Measurements from ENCODE around the gene DYNC2LI1.
"Not testable (repeated sequence)": the region's sequence is repeated elsewhere in the genome, so short reads cannot be mapped to it uniquely, and the experiment has no call there.

The DYNC2LI1 gene

DNA sequence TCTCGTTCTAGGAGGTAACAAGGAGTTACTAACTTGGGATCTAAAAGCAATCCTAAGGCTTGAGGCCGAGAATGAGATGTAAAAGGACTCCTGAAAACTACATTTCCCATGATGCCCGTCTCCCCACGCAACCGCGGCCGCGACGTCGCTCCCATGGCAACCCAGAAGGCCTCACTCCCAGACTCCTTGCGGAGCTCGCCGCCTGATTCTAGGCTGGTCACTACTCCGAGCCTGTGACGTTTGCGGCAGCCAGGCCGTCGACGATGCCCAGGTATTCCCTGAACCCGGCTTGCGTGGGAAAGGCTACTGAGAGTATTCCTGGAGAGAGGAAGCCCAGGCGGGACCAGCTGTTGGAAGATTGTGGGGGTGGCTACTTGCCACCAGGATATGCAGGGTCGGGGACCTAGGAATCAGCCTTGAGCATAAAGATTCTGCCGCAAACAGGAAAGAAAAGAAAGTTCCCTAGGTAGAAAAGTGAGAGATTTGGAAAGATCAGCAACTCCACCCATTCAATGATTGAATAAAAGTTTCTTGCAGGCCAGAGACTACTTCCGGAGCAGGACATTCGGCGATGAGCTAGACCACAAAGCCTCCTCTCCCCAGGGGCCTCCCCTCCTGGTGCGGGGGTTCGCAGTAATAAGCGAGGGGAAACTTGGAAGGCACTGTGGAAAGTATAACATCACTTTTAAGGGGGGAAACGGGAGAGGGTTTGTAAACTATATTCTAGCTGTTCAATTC is at the start of gene DYNC2LI1:
TSS of gene DYNC2LI1 (plus strand) at position 164 of the 738 bp plus-strand sequence. CDS start at position 264, 100 bp downstream.
- peak; percentile 79 to 84 for DNase-seq

DNA sequence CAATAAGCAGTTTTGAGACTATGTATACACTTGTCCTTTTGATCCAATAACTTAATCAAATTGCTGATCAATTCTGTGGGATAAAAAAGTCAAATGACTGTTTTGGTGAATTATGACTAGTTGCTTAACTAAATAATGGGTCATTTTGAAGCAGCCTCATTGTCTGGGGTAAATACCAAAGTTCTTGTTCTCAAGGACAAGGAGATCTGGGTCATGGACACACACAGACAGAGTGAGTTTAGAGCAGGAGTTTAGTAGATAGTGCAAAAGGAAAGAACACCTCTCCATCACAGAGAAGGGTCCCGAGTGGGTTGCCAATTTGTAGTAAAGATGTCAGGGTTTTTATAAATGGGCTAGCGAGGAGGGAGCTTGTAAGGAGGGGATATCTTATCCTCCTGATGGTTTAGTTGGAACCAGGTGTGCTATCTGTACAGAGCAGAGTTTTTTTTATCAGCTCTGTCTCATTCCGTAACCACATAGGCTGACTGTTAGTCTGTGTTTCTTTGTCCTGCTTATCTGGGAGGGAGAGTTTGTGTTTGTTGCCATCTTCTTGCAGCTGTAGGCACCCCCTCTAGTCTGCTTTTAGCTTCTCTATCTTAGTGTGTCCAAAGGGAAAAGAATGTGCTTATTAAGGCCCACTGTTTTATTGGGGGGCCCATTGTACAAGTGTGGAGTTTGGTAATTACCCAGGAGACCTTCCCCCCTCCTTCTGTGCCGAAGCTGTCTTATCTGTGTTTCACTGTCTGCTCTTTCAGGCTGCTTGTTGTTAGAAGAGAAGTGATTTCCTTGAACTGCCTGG is 48.9 kb upstream of the DYNC2LI1 start:
- no peak for DNase-seq

DNA sequence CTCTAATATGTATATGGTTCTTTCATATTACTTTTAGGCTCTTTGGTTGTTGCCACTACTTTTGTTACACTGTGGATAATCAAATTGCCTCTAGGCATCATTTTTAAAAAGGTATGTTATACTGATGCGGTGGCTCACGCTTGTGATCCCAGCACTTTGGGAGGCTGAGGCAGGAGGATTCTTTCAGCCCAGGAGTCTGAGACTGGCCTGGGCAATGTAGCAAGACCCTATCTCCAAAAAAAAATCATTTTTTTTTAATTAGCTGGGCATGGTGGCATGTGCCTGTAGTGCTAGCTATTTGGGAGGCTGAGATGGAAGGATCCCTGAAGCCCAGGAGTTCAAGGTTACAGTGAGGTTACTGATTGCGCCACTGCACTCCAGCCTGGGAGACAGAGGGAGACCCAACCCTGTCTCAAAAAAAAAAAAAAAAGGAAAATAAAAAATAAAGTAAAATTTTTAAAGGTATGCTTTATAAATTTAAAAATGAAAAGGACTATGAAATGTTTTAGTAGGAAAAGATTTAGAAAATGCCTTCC is 48.1 kb upstream of the DYNC2LI1 start:
- no peak for DNase-seq

DNA sequence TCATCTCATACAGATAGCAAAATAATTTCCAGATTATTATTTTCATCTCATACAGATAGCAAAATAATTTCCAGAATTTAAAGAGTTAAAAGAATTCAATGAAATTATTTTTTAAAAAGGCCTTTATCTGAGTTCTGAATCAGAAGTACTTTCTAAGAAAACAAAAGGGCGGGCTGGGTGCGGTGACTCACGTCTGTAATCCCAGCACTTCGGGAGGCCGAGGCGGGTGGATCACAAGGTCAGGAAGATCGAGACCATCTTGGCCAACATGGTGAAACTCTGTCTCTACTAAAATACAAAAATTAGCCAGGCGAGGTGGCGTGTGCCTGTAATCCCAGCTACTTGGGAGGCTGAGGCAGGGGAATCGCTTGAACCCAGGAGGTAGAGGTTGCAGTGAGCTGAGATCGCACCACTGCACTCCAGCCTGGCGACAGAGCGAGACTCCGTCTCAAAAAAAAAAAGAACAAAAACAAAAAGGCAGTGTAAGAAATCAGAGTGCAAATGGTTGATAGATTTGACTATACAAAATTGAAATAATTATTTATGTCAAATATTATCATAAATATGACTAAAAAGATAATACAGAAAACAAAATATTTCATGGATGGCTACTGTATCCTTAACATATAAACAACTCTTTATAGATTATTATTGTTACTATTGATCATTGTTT is 46.7 kb upstream of the DYNC2LI1 start:
- not testable (repeated sequence) for DNase-seq

DNA sequence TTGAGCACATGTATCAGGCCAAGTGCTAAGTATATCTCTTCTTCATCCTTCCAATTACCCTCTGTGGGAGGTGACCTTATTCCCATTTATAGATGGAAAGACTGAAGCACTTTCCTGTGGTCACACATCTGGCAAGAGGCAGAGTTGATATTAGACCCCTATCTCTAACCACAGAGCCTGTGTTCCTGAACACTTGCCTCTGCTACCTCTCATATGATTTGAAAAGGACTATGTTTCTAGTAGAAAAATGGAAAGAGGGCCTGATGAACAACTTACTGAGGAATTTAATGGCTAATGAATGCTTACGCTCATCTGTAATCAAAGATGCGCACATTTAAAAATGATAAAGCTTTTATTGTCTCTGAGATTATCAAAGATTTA is 46.2 kb upstream of the DYNC2LI1 start:
- no peak for DNase-seq

DNA sequence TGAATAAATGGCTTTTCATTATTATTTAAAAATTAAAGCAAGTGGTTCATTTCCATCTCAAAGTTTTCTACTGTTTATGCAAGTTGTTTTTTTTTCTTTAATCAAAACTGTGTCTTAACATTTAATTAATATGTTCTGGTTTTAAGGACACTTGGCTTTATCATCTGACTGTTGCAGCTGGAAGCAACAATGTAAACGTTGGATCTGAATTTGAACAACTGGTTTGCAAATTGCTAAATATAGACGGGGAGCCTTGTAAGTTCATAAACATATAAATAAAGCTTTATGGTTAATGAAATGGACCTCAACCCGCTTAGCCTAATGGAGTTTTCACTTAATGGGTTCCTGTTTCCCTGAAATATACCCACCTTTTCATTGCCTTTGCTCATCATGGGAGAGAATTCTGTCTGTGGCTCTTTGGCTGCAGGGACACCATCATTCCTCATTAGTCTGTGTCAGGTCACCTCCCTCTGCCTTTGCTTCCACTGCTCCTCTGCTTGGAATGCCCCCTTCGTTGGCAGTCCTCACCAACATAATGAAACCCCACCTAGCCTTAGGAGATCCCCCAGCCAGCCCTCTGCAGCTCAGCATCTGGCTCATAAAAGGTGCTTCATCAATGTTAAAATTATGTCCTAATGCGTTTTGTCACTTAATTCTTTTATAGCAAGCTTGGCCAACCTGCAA is 44.2 kb upstream of the DYNC2LI1 start:
- DNase-seq = no peak

DNA sequence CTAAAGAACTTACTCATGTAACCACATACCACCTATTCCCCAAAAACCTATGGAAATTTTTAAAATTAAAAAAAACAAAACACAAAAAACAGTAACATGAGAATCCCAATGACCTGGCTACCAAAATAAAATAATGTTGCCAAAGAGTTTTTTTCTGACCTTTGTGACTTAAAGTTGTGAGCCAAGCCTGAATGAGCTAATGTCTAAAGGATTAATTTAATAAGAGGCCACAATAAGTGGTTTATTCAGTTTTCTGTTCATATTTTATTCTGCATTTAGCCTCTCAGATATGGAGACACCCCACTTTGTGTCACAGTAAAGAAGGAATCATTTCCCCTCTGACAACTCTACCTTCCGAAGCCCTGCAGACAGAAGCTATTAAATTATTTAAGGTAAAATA is 42.6 kb upstream of the DYNC2LI1 start:
- DNase-seq = no peak

DNA sequence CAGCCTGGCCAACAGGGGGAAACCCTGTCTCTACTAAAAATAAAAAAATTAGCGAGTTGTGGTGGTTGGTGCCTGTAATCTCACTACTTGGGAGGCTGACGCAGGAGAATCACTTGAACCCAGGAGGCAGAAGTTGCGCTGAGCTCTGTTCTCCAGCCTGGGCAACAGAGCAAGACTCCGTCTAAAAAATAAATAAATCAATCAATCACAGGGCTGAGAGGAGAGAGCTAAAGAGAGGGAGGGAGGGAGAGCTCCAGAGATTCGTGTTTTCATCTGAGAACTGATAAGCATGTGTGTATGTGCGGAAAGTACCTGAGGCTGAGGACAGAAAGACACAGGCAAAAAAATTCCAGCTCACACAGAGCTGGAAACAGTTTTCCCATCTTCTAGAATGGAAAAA is 37.2 kb upstream of the DYNC2LI1 start:
- no peak for DNase-seq

DNA sequence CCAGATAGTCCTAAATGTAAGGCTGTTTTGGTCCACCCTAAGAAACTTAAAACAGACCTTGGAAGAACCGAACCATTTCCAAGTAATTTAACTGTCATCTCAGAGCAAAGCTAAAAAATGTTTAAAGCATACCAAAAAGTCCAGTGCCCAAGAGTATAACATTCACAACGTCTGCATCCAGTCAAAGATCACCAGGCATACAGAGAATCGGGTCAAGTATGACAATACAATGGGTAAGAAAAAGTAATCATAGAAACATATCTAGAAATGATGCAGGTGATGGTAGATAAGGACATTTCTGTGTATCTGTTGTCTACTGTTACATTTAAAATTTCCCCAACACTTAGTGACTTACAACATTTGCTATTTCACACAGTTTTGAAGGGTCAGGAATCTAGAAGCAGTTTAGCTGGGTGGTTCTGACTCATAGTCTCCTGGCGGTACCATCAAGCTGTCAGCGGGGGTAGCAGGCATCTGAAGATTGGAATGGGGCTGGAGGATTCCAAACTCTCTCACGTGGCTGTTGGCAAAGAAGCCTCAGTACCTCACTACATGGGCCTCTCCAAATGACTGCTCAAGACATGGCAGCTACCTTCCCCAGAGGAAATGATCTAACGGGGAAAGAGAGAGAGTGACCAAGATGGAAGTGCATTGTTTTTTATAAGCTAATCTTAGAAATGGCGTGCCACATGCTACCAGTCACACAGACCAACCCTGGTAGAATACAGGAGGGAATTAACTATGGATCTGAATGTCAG is 36.6 kb upstream of the DYNC2LI1 start:
- DNase-seq = no peak

DNA sequence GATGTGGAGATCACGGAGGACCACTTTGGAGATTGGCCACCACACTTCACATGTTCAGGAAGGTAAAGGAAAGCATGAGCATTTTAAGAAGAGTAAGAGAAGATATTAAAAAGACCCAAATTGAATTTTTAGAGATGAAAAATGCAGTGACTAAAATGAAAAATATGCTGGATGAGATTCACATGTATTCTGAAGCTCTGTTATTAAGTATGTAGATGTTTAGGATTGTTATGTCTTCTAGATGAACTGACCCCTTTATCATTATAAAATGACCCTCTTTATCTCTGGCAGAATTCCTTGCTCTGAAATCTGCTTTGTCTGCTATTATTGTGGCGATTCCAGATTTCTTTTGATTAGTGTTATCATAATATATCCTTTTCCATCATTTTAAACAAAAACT is 36.0 kb upstream of the DYNC2LI1 start:
- DNase-seq = no peak

DNA sequence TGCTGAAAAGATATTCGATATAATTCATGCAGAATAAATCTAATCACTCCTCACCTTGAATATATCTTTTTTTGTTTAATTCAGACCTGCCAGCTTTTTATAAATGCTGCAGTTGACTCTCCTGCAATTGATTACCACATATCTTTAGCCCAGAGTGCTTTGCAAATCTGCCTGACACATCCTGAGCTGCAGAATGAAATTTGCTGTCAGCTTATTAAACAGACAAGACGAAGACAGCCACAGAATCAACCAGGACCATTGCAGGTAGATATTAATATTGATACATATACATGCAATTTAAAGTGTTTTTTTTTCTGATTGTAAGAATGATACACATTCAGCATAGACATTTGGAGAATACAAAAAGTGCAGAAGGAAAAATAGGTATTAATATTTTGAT is 35.6 kb upstream of the DYNC2LI1 start:
- DNase-seq = no peak

DNA sequence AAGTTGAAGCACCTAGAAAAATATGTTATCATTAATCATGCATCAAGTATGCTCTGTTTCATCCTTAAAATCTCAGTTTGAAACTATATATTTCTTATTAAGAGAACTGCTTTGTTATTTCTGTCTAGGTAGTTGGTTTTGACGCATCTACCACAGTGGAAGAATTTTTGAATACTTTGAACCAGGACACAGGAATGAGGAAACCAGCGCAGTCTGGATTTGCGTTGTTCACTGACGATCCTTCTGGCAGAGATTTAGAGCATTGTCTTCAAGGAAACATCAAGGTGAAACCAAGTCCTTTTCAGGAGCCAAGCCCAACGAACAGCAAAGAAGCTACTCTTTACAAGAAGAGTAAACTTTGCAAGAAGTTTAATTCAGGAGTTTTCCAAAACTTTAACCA is 30.1 kb upstream of the DYNC2LI1 start:
- DNase-seq = no peak

DNA sequence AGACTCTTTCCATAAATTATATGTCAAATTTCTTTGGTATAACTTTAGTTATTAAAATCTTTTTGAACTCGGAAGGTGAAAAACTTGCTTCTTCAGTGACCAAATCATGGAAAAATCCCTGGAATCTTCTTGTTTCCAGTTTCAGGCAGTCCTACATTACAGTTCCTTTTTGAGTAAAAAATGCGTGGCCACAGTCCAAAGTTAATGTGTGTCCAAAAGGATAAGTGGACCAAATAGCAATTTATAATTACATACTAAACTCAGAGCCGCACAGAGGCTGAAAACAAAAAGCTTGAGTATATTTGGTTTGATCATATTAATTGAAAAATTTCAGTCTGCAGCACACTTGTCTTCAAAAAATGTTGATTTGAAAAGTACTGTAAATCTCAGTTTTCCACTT is 28.4 kb upstream of the DYNC2LI1 start:
- no peak for DNase-seq

DNA sequence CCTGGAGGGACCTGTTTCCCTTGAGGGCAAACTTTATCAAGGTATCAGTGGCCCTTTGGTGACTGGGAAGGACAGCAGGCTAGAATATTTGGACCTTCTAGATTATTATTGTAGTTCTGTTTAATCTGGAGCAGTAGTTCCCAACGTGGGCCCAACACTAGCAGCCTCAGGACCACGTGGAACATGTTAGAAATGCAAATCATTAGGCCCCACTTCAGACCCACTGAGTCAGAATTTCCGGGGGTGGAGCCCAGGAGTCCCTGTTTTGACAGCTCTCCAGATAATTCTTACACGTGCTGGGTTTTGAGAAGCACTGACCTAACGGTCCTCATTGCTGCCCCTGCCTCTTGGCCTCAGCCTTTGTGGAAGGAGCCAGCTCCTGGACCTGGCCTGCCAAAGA is 25.5 kb upstream of the DYNC2LI1 start:
- DNase-seq = no peak

DNA sequence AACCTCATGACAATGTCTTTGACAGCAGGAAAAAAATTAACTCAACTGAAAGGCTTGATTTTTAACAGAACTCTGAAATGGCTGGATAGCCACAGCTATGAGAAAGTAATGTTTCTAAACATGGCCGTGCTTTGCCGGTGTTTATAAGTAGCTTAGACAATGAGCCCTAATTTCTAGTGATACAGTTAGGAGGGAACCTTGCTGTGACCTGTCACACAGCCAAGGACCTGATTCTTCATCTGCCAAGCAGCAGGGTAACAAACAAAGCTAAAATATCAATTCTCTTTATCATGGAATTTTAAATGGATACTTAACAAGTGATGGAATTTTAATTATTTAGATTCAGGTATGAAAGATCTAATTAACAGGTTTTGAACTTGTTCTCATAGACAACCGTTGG is 24.3 kb upstream of the DYNC2LI1 start:
- DNase-seq = no peak

DNA sequence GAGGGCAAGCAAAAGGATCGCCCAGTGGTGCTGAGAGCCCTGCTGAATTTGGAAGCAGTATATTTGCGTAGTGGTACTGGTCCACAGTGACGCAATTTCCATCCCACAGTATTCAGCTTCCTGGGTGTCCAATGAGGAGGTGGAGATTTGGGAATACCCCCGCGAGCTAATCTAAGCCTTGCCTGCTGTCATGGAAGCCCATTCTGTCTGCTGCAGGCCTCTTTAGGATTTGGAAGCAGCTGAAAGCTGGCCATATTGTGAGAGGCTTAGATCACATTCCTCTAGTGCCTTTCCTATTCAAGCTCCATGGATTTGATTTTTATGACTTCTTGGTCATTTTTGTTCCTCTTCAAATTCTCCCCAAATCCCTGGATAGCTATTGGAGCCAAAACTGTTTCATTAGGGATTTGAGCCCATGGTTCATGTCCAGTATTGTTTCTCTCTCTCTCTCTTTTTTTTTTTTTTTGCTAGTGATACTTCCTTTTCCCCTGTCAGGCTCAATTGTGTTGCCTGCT is 22.3 kb upstream of the DYNC2LI1 start:
- DNase-seq = no peak

DNA sequence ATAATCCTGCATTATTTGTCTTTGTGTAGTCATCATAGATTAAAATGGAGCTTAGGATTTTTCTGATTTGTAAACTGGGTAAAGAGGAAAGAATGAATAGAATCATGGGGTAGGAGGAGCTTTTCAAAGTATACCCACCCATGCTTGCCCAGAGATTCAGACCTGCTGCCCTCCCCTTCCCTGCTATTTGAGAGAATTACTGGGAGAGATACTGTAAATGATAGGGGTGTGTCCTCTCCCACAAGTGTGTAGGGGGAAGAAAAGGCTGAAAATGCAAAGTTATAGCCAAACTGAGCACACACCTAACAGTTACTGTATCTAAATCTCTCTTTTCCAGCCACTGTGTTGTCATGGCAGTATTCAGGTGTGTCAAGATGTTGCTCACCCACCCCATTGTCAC is 21.5 kb upstream of the DYNC2LI1 start:
- DNase-seq = no peak

DNA sequence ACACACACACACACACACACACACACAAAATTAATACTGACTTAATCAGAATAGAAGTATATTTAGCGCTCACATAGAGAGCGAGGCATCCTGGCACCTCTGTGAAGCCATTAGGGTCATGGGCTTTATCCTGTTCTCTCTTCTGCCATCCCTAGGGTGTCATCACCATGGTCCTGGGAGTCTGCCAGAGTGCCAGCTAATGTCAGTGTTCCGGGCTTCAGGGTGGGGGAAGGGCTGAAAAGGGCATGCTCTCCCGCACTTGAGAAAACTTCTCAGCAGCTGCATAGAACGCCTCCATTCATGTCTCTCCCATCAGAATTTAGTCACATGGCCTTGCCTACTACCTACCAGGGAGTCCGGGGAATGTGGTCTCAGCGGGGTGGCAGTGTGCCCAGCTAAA is 19.7 kb upstream of the DYNC2LI1 start:
- no peak for DNase-seq

DNA sequence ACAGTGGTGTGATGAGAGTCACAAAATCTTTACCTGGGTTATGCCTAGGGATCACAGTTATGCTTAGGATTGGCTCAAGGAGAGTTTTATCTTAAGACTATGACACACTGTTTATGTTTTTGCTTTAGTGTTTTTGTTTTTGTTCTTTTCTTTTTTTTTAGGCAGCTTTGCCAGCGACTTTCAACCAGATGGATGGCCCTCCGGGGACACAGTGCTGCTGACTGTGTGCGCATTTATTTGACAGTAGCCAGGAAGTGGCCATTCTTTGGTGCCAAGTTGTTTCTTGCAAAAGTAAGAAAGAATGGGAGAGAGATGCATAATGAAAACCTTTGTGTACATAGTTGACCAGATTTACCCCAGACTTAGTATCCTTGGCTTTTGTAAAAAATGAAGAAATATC is 15.1 kb upstream of the DYNC2LI1 start:
- DNase-seq = no peak

DNA sequence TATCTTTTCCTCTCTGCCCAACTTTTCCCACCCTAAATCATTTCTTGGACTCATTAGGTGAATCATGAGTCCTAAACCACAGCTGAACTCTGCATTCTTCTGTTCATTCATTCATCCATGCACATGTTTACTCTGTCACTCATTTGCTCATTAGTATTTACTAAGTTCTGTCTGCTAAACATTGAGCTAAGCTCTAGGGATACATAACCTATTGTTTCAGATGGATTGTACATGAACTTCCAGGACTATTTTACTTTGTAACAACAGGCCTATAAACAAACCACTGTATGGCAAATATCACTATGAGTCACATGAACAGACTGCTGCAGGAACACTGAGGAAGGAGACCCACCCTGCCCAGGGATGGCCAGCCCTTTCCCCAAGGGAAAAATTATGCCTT is 14.6 kb upstream of the DYNC2LI1 start:
- DNase-seq = peak in 1 of 2 experiments; percentile 21

DNA sequence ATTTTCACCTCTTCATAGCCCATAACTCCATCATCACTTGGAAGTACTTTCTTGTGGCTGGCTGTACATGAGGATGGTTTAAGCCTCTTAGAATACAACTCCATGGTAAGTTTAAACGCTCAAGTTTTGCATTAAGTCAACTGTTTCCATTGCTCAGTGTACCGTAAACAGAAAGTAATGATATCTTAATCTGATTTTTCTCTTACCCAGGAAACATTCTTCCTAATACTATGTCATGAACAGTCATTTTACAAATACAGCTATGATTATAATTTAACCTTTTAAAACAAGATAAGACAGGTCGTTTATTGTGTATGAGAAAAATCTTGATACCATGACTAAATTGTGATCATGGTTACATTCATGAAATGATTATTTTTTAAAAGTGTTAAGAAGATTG is 11.6 kb upstream of the DYNC2LI1 start:
- no peak for DNase-seq

DNA sequence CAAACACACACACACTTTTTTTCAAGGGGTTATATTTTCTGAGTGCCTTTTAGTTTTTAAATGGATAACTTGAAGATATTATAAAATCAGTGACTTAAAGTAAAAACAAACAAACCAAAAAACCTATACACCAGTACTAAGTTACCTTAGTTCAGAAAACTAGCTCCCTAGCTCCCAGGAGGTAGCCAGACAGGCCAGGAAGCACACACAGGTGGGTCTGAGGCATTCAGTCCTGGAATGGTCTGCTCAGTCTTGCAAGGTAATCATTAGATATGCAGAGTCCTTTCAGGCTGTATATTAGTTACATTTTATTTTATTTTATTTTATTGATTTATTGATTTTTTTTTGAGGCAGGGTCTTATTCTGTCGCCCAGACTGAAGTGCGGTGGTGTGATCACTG is 10.7 kb upstream of the DYNC2LI1 start:
- DNase-seq = no peak

Data from NCI-H1930 (cell line).